ENCODE results near the gene PPFIBP2. TPM values are rescaled to one million over a fixed set of nuclear protein-coding genes. Genes with fewer than 3 reads are reported as not detected.
A peak's percentile ranks its signal among the peaks of the same experiment; 100 is the strongest.

Gene PPFIBP2
- total and polyA plus RNA-seq, 11 donors: 10.5 to 31.1 (median 20.8) TPM

DNA sequence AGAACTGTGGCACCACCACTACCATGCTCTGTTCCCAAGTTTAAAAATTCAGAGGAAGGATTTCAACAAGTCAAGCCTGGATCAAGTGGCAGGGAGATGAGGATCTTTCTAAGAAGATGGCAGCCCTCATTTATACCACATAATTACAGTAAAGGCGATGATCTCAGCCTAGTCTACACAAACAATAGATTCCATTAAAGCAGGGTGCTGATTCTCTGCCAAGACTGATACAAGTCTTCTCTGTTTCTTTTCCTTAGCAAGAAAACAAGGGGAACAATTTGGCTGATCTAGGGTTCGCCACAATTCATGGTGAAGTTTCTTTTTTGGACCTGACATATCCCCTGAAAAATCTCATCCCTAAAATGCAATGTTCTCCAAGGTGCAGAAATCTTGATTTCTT lies 73.9 kb downstream of the PPFIBP2 start:
- WGBS, 4 donors: 81 to 90% (median 88%) methylated on average over 2 of the region's 2 CpGs
- no peak for ATAC-seq
- H3K9me3 ChIP-seq: no peaks in the 10 kb centered on the region
- no peak overlapping the region for H3K4me3 ChIP-seq
- peaks cover 0 to 28% (median 18%) of the 10 kb centered on the region in 12 donors for H3K4me1 ChIP-seq
- intact Hi-C loops (cut with DNase I): no loop called here
- no peaks in the 10 kb centered on the region for H3K36me3 ChIP-seq
- TF ChIP-seq, protein P1, sequence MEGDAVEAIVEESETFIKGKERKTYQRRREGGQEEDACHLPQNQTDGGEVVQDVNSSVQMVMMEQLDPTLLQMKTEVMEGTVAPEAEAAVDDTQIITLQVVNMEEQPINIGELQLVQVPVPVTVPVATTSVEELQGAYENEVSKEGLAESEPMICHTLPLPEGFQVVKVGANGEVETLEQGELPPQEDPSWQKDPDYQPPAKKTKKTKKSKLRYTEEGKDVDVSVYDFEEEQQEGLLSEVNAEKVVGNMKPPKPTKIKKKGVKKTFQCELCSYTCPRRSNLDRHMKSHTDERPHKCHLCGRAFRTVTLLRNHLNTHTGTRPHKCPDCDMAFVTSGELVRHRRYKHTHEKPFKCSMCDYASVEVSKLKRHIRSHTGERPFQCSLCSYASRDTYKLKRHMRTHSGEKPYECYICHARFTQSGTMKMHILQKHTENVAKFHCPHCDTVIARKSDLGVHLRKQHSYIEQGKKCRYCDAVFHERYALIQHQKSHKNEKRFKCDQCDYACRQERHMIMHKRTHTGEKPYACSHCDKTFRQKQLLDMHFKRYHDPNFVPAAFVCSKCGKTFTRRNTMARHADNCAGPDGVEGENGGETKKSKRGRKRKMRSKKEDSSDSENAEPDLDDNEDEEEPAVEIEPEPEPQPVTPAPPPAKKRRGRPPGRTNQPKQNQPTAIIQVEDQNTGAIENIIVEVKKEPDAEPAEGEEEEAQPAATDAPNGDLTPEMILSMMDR (IDR thresholded peaks at IDR 0.05): no peak
- no peak for TF ChIP-seq POLR2A (IDR thresholded peaks at IDR 0.05)
- H3K27me3 ChIP-seq: no peaks in the 10 kb centered on the region
- DNase-seq: no peak
- no peak overlapping the region for H3K27ac ChIP-seq

DNA sequence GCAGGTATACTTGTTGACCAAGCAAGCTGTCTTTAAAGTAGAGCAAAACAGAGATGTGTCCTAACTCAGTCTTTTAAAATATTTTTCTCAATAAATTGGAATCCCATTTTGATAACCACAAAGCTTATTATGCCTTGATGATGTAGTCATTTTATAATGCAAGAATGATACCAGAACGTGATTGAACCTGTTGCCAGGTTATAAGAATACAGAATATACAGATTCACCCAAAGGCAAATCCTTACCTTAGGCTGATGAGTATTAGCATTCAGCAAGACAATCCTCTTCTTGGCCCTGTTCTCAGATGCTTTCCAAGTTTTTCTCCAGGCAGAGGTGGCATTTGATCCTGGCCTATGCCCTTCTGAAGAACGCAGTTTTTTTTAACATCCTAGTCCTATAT lies 76.1 kb downstream of the PPFIBP2 start:
- Histone ChIP-seq H3K27me3 (no peaks in the 10 kb centered on the region), H3K4me3 (no peak overlapping the region), H3K36me3 (peaks cover 0 to 11% (median 0%) of the 10 kb centered on the region in 9 donors), H3K27ac (no peak overlapping the region), H3K9me3 (no peaks in the 10 kb centered on the region), H3K4me1 (peaks cover 0 to 36% (median 16%) of the 10 kb centered on the region in 12 donors)
- no peak for ATAC-seq
- no peak for DNase-seq
- no peak for TF ChIP-seq POLR2A (IDR thresholded peaks at IDR 0.05)
- TF ChIP-seq, protein P1 (IDR thresholded peaks at IDR 0.05): no peak
- 87 to 92% (median 89%) methylated on average over 2 of the region's 2 CpGs for WGBS, 4 donors
- intact Hi-C loops (cut with DNase I): no loop called here

- Histone ChIP-seq H3K4me3 (no peak overlapping the region), H3K27ac (no peak overlapping the region), H3K4me1 (peaks cover 0 to 36% (median 17%) of the 10 kb centered on the region in 12 donors), H3K9me3 (no peaks in the 10 kb centered on the region), H3K36me3 (peaks cover 0 to 15% (median 0%) of the 10 kb centered on the region in 9 donors), H3K27me3 (no peaks in the 10 kb centered on the region)
- intact Hi-C loops (cut with DNase I): no loop called here
- no peak for DNase-seq
- peak in 2 of 4 donors; percentile 50 to 67 for ATAC-seq
- 83 to 92% (median 87%) methylated on average over 2 of the region's 2 CpGs for WGBS, 4 donors
- TF ChIP-seq, protein P1 (IDR thresholded peaks at IDR 0.05): no peak
- TF ChIP-seq POLR2A (IDR thresholded peaks at IDR 0.05): no peak
Measured at GRCh38 chr11:7590529-7590928, 76.7 kb downstream of the PPFIBP2 start.

- no peak for DNase-seq
- no peak overlapping the region for H3K27ac ChIP-seq
- ATAC-seq: no peak
- H3K4me3 ChIP-seq: no peak overlapping the region
- 86 to 98% (median 92%) methylated on average over 6 of the region's 6 CpGs for WGBS, 4 donors
- intact Hi-C loops (cut with DNase I): no loop called here
- no peaks in the 10 kb centered on the region for H3K27me3 ChIP-seq
- H3K4me1 ChIP-seq: peaks cover 0 to 36% (median 17%) of the 10 kb centered on the region in 12 donors
- TF ChIP-seq, protein P1 (IDR thresholded peaks at IDR 0.05): no peak
- no peak for TF ChIP-seq POLR2A (IDR thresholded peaks at IDR 0.05)
- no peaks in the 10 kb centered on the region for H3K9me3 ChIP-seq
- H3K36me3 ChIP-seq: peaks cover 0 to 20% (median 0%) of the 10 kb centered on the region in 9 donors
Measured at GRCh38 chr11:7591107-7591894, 77.5 kb downstream of the PPFIBP2 start.
